DND-41 (cell line): ENCODE data around the gene PPP2R5E.

Experiments used
- ATAC-seq: fragments of 200-7000 bp; cut with Tn5 transposase; 3 replicates; pipeline ENCODE4 v1.9.1; 2021; ENCODE audit warnings: low read depth; ENCODE audit not compliant: insufficient read depth
- DNase-seq: peaks from one replicate; pipeline ENCODE4 v3.0.0-alpha.2; 2020
- H2AFZ ChIP-seq: 2 replicates; pipeline ENCODE4 v1.6.0; 2012; ENCODE audit warnings: low read depth, low read length
- H3K27ac ChIP-seq: 2 replicates; pipeline ENCODE4 v1.5.1; 2012; ENCODE audit warnings: low read length, inconsistent platforms
- H3K27me3 ChIP-seq: fragments of 200-600 bp; sonication (generic); 2 replicates; pipeline ENCODE4 v1.6.0; 2012; ENCODE audit warnings: low read length, mild to moderate bottlenecking, inconsistent platforms; ENCODE audit not compliant: insufficient read depth, poor library complexity
- H3K36me3 ChIP-seq: 2 replicates; pipeline ENCODE4 v1.5.1; 2012; ENCODE audit warnings: low read length, inconsistent platforms; ENCODE audit not compliant: insufficient read depth
- H3K4me1 ChIP-seq: 2 replicates; pipeline ENCODE4 v1.5.1; 2012; ENCODE audit warnings: mild to moderate bottlenecking, low read length; ENCODE audit not compliant: insufficient read depth
- H3K4me2 ChIP-seq: 2 replicates; pipeline ENCODE4 v1.6.0; 2012; ENCODE audit warnings: mild to moderate bottlenecking, moderate library complexity, low read length, inconsistent platforms; ENCODE audit not compliant: insufficient read depth
- H3K4me3 ChIP-seq, 2 experiments: fragments of 200-600 bp in 1 of 2; shearing (Covaris generic) in 1 of 2; 2 replicates each; pipeline ENCODE4 v1.5.1; 2012 to 2016; ENCODE audit warnings: inconsistent platforms in 2 of 2, low read length in 2 of 2, mild to moderate bottlenecking in 2 of 2, low read depth in 1 of 2, moderate library complexity in 1 of 2
- H3K79me2 ChIP-seq: 2 replicates; pipeline ENCODE4 v1.6.0; 2012; ENCODE audit warnings: low read length, inconsistent platforms; ENCODE audit not compliant: insufficient read depth
- H3K9ac ChIP-seq: 2 replicates; pipeline ENCODE4 v1.6.0; 2012; ENCODE audit warnings: low read depth, mild to moderate bottlenecking, inconsistent platforms, low read length, moderate library complexity
- H3K9me3 ChIP-seq: 2 replicates; pipeline ENCODE4 v1.5.1; 2012; ENCODE audit warnings: low read length, moderate library complexity, mild to moderate bottlenecking, inconsistent platforms; ENCODE audit not compliant: insufficient read depth, severe bottlenecking
- H4K20me1 ChIP-seq: 2 replicates; pipeline ENCODE4 v1.6.0; 2012; ENCODE audit warnings: low read length; ENCODE audit not compliant: insufficient read depth
- EZH2 ChIP-seq: IDR thresholded peaks from 3 replicates; pipeline ENCODE4 v1.6.1; 2012; ENCODE audit warnings: borderline replicate concordance, low read depth, mild to moderate bottlenecking, moderate library complexity, low read length, inconsistent platforms; ENCODE audit not compliant: severe bottlenecking
- TF ChIP-seq, protein P1 (sequence below): IDR thresholded peaks from 2 replicates; pipeline ENCODE4 v1.5.1; 2012; ENCODE audit warnings: borderline replicate concordance, low read length, moderate library complexity, mild to moderate bottlenecking; ENCODE audit not compliant: poor library complexity, severe bottlenecking; ENCODE audit errors: extremely low read depth

Gene PPP2R5E

DNA sequence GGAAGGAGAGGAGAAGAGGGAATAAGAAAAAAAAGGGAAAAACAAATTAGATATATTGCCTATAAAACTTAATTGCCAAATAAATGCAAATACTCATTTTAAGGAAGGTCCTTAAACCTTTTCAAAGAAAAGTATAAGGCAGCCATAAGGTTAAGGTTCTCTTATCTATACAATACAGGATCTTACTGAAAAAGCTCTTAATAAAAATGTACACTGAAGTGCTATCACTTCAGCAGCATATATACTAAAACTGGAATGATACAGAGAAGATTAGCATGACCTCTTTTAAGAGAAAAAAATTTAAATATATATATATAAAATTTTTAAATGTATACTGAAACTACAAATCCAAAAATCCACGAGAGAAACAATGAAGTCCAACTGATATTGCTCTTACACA, 65.6 kb downstream of the PPP2R5E start:
- DNase-seq (no peak), ATAC-seq (no peak)
- Histone ChIP-seq H3K27me3 (no peaks in the 10 kb centered on the region), H3K9ac (no peak overlapping the region), H3K79me2 (peaks cover 86% of the 10 kb centered on the region), H2AFZ (no peak overlapping the region), H3K4me3 (no peak overlapping the region), H3K36me3 (peaks cover 5% of the 10 kb centered on the region), H3K27ac (peak overlapping the region; percentile 41; the same call in 1 of the 2 replicates), H3K4me1 (peaks cover 15% of the 10 kb centered on the region), H3K9me3 (no peaks in the 10 kb centered on the region), H3K4me2 (peak overlapping the region; percentile 42; the same call in 1 of the 2 replicates), H4K20me1 (peaks cover 32% of the 10 kb centered on the region)
- TF ChIP-seq, protein P1, sequence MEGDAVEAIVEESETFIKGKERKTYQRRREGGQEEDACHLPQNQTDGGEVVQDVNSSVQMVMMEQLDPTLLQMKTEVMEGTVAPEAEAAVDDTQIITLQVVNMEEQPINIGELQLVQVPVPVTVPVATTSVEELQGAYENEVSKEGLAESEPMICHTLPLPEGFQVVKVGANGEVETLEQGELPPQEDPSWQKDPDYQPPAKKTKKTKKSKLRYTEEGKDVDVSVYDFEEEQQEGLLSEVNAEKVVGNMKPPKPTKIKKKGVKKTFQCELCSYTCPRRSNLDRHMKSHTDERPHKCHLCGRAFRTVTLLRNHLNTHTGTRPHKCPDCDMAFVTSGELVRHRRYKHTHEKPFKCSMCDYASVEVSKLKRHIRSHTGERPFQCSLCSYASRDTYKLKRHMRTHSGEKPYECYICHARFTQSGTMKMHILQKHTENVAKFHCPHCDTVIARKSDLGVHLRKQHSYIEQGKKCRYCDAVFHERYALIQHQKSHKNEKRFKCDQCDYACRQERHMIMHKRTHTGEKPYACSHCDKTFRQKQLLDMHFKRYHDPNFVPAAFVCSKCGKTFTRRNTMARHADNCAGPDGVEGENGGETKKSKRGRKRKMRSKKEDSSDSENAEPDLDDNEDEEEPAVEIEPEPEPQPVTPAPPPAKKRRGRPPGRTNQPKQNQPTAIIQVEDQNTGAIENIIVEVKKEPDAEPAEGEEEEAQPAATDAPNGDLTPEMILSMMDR = no peak
- TF ChIP-seq EZH2 = no peak

DNA sequence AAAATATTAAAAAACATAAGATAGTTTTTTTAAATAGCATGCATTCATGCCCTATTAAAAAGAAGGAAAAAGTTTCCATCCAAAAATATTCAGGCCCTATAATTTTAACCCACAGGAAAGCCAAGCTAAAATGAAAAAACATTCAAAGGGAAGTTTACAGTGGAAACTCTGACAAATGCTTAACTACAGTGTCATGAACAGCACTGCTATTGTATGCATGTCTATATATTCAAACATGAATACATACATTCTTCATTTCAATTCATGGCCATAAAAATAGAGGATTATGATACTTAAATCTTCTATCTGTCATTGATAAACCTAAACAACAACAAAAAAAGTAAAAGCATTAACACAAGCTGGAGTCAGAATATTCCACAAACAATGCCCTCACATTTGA, 67.4 kb downstream of the PPP2R5E start:
- TF ChIP-seq EZH2 = no peak
- TF ChIP-seq, protein P1 = no peak

DNA sequence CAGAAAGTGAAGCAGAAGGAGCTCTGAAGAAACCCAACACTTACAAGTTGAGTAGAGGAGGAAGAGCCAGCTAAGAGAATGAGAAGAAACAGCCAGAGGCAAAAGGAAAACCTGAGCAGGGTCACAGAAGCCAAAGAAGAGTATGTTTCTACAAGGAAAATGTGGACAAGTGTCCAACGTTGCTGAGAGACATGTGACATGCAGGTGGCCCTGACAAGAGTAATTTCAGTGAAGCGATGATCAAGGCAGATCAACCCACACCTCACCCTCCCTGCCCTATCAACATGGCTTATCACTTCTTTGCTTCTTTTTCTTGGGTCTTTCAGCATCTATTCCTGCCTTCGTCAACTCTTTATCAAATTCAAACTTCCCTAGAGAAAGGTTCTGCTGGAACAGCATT, 68.3 kb downstream of the PPP2R5E start:
- peaks cover 27% of the 10 kb centered on the region for H4K20me1 ChIP-seq
- no peak for TF ChIP-seq EZH2
- TF ChIP-seq, protein P1 = no peak
- no peak for ATAC-seq
- H2AFZ ChIP-seq = no peak overlapping the region
- no peak overlapping the region for H3K4me3 ChIP-seq
- H3K36me3 ChIP-seq = peaks cover 5% of the 10 kb centered on the region
- H3K9me3 ChIP-seq = no peaks in the 10 kb centered on the region
- peaks cover 90% of the 10 kb centered on the region for H3K79me2 ChIP-seq
- no peak overlapping the region for H3K4me2 ChIP-seq
- no peak overlapping the region for H3K9ac ChIP-seq
- no peaks in the 10 kb centered on the region for H3K27me3 ChIP-seq
- H3K4me1 ChIP-seq = peaks cover 15% of the 10 kb centered on the region
- H3K27ac ChIP-seq = no peak overlapping the region
- no peak for DNase-seq

More for the DNA sequence above, 67.4 kb downstream of the PPP2R5E start:
- H3K9ac ChIP-seq = no peak overlapping the region
- no peak overlapping the region for H3K4me3 ChIP-seq
- peaks cover 87% of the 10 kb centered on the region for H3K79me2 ChIP-seq
- H2AFZ ChIP-seq = no peak overlapping the region
- no peaks in the 10 kb centered on the region for H3K9me3 ChIP-seq
- no peak overlapping the region for H3K4me2 ChIP-seq
- no peaks in the 10 kb centered on the region for H3K27me3 ChIP-seq
- no peak overlapping the region for H3K27ac ChIP-seq
- peaks cover 15% of the 10 kb centered on the region for H3K4me1 ChIP-seq
- peaks cover 29% of the 10 kb centered on the region for H4K20me1 ChIP-seq
- peaks cover 5% of the 10 kb centered on the region for H3K36me3 ChIP-seq
- ATAC-seq (no peak), DNase-seq (no peak)

DNA sequence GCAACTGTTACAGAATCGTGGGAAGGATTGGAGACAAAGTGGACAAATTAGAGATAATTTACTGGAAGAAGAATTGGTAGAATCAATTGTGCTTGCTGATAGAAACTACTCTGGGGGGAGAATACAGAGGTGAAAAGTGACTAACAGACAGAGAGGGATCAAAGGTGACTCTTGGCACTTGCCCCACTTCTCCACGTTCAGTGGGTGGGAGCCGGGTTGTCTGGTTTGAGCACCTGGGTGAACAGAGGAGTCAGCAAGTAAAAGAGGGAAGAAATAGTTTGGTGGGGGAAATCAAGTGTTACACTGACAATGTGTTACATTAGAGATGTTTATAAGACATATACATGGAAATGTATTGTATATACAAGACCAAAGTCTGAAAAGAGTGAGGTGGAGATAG, 69.1 kb downstream of the PPP2R5E start:
- no peak overlapping the region for H3K4me3 ChIP-seq
- no peak for DNase-seq
- TF ChIP-seq, protein P1 = no peak
- no peak for TF ChIP-seq EZH2
- no peak for ATAC-seq
- H3K9me3 ChIP-seq = no peaks in the 10 kb centered on the region
- peaks cover 25% of the 10 kb centered on the region for H4K20me1 ChIP-seq
- H3K4me2 ChIP-seq = no peak overlapping the region
- no peak overlapping the region for H3K9ac ChIP-seq
- no peaks in the 10 kb centered on the region for H3K27me3 ChIP-seq
- no peak overlapping the region for H3K27ac ChIP-seq
- H3K36me3 ChIP-seq = peaks cover 5% of the 10 kb centered on the region
- H3K79me2 ChIP-seq = peaks cover 89% of the 10 kb centered on the region
- H3K4me1 ChIP-seq = peaks cover 13% of the 10 kb centered on the region
- no peak overlapping the region for H2AFZ ChIP-seq
